ENCODE measurements around the gene MTMR11. TPM values are rescaled to one million over a fixed set of nuclear protein-coding genes. Genes with fewer than 3 reads are reported as not detected.

MTMR11 gene
- polyA plus RNA-seq, 1 donor from 2014 or later, result 1.6 TPM

GRCh38 chr1:149926296-149926695 is 10.4 kb downstream of the MTMR11 start:
- H3K27me3 ChIP-seq (ENCODE audit: insufficient read depth, low read depth, low read length), result no peaks in the 10 kb centered on the region
- no peaks in the 10 kb centered on the region for H3K9me3 ChIP-seq (ENCODE audit: low read length)
- H3K9ac ChIP-seq (ENCODE audit: low read length), result no peak overlapping the region
- H3K27ac ChIP-seq (ENCODE audit: low read length), result no peak overlapping the region
- no peaks in the 10 kb centered on the region for H4K20me1 ChIP-seq (ENCODE audit: insufficient read depth)
- H2AFZ ChIP-seq (ENCODE audit: low read depth, low read length), result no peak overlapping the region
- peak overlapping the region; percentile 87 for H3K4me3 ChIP-seq (ENCODE audit: low read length)
- H3K36me3 ChIP-seq (ENCODE audit: insufficient read depth, low read length), result peaks cover 6% of the 10 kb centered on the region
- no peaks in the 10 kb centered on the region for H3K9me2 ChIP-seq (ENCODE audit: insufficient read depth, low read length)
- no peak for TF ChIP-seq CTCF (IDR thresholded peaks at IDR 0.05; ENCODE audit: poor library complexity, severe bottlenecking)
- TF ChIP-seq TAF1 (IDR thresholded peaks at IDR 0.05; ENCODE audit: low read depth), result no peak
- TF ChIP-seq EP300 (conservative IDR thresholded peaks at IDR 0.05; ENCODE audit: poor library complexity, severe bottlenecking), result no peak
- no peak for TF ChIP-seq EZH2 (IDR thresholded peaks at IDR 0.05; ENCODE audit: borderline replicate concordance, insufficient read depth, low read length, poor library complexity, severe bottlenecking)
- TF ChIP-seq MXI1 (conservative IDR thresholded peaks at IDR 0.05; ENCODE audit: poor library complexity, severe bottlenecking), result no peak
- no peak for TF ChIP-seq REST (IDR thresholded peaks at IDR 0.05; ENCODE audit: borderline replicate concordance)
- TF ChIP-seq RAD21 (conservative IDR thresholded peaks at IDR 0.05), result no peak
- TF ChIP-seq SMC3 (conservative IDR thresholded peaks at IDR 0.05; ENCODE audit: poor library complexity), result no peak
- no peak for TF ChIP-seq POLR2AphosphoS5 (IDR thresholded peaks at IDR 0.05)
- H3K79me2 ChIP-seq (replicated peaks; ENCODE audit: insufficient read depth, low read length), result peaks cover 17% of the 10 kb centered on the region
- peak overlapping the region; percentile 80 for H3K4me2 ChIP-seq (ENCODE audit: low read length)
- H3F3A ChIP-seq (ENCODE audit: insufficient read depth, low read length, poor library complexity, severe bottlenecking), result no peaks in the 10 kb centered on the region

GRCh38 chr1:149925751-149926150 is 10.9 kb downstream of the MTMR11 start:
- Histone ChIP-seq H3K9me2 (ENCODE audit: insufficient read depth, low read length) (no peaks in the 10 kb centered on the region), H3K36me3 (ENCODE audit: insufficient read depth, low read length) (peaks cover 6% of the 10 kb centered on the region), H2AFZ (ENCODE audit: low read depth, low read length) (no peak overlapping the region), H4K20me1 (ENCODE audit: insufficient read depth) (no peaks in the 10 kb centered on the region), H3K79me2 (replicated peaks; ENCODE audit: insufficient read depth, low read length) (peaks cover 17% of the 10 kb centered on the region), H3K27ac (ENCODE audit: low read length) (no peak overlapping the region), H3K27me3 (ENCODE audit: insufficient read depth, low read depth, low read length) (no peaks in the 10 kb centered on the region), H3K9me3 (ENCODE audit: low read length) (no peaks in the 10 kb centered on the region), H3K4me2 (ENCODE audit: low read length) (no peak overlapping the region), H3F3A (ENCODE audit: insufficient read depth, low read length, poor library complexity, severe bottlenecking) (no peaks in the 10 kb centered on the region), H3K4me3 (ENCODE audit: low read length) (peak overlapping the region; percentile 87), H3K9ac (ENCODE audit: low read length) (no peak overlapping the region)
- no peak for TF ChIP-seq MXI1 (conservative IDR thresholded peaks at IDR 0.05; ENCODE audit: poor library complexity, severe bottlenecking)
- no peak for TF ChIP-seq TAF1 (IDR thresholded peaks at IDR 0.05; ENCODE audit: low read depth)
- no peak for TF ChIP-seq POLR2AphosphoS5 (IDR thresholded peaks at IDR 0.05)
- TF ChIP-seq RAD21 (conservative IDR thresholded peaks at IDR 0.05), result no peak
- no peak for TF ChIP-seq EP300 (conservative IDR thresholded peaks at IDR 0.05; ENCODE audit: poor library complexity, severe bottlenecking)
- TF ChIP-seq REST (IDR thresholded peaks at IDR 0.05; ENCODE audit: borderline replicate concordance), result no peak
- no peak for TF ChIP-seq SMC3 (conservative IDR thresholded peaks at IDR 0.05; ENCODE audit: poor library complexity)
- no peak for TF ChIP-seq EZH2 (IDR thresholded peaks at IDR 0.05; ENCODE audit: borderline replicate concordance, insufficient read depth, low read length, poor library complexity, severe bottlenecking)
- no peak for TF ChIP-seq CTCF (IDR thresholded peaks at IDR 0.05; ENCODE audit: poor library complexity, severe bottlenecking)

All from neural cell (in vitro differentiated cells).